NB4 (cell line): ENCODE results near the gene MYO7B.

Experiments
- MAX ChIP-seq: IDR thresholded peaks from 2 replicates; pipeline ENCODE4 v1.6.1; 2011; ENCODE audit warnings: low read depth, low read length
- MYC ChIP-seq: IDR thresholded peaks from 2 replicates; pipeline ENCODE4 v1.6.1; 2011; ENCODE audit warnings: low read depth, low read length
- POLR2A ChIP-seq: IDR thresholded peaks from 2 replicates; pipeline ENCODE4 v1.6.1; 2011; ENCODE audit warnings: mild to moderate bottlenecking; ENCODE audit not compliant: insufficient read length; ENCODE audit errors: extremely low read depth
- TF ChIP-seq, protein P1 (sequence below): IDR thresholded peaks from one replicate; pipeline ENCODE4 v1.5.1; 2012; ENCODE audit warnings: low read depth, low read length

DNA sequence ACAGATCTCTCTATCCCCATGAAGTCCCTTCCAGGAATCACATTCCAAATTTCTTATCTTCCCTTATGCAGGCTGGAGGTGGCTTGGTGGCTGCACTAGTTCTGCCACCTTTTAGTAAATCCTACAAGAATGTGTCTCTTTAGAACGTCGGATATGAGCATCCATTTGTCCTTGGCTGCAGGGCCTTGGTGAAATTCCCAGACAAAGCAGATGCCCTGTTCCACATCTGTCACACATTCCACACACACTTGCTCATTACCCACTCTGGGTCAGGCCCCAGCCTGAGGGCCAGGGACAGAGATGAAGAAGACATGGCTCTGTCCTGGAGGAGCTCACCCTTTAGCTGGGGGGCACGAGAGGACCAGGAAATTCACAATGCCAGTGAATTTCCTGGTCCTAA, 79.2 kb downstream of the MYO7B start:
- TF ChIP-seq, protein P1, sequence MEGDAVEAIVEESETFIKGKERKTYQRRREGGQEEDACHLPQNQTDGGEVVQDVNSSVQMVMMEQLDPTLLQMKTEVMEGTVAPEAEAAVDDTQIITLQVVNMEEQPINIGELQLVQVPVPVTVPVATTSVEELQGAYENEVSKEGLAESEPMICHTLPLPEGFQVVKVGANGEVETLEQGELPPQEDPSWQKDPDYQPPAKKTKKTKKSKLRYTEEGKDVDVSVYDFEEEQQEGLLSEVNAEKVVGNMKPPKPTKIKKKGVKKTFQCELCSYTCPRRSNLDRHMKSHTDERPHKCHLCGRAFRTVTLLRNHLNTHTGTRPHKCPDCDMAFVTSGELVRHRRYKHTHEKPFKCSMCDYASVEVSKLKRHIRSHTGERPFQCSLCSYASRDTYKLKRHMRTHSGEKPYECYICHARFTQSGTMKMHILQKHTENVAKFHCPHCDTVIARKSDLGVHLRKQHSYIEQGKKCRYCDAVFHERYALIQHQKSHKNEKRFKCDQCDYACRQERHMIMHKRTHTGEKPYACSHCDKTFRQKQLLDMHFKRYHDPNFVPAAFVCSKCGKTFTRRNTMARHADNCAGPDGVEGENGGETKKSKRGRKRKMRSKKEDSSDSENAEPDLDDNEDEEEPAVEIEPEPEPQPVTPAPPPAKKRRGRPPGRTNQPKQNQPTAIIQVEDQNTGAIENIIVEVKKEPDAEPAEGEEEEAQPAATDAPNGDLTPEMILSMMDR, result no peak
- TF ChIP-seq POLR2A, result no peak
- TF ChIP-seq MYC, result no peak
- no peak for TF ChIP-seq MAX
